Thymus (tissue), 11 donors: ENCODE data around the gene PODXL2. TPM values are rescaled to one million over a fixed set of nuclear protein-coding genes. Genes with fewer than 3 reads are reported as not detected.

ENCODE experiments used
- DNase-seq, 9 donors: peaks; one replicate each; pipeline ENCODE4 v3.0.0-alpha.2; 2013; ENCODE audit warnings: low spot score in 9 of 9, low read depth in 6 of 9, missing footprints in 1 of 9
- H3K27ac ChIP-seq, 2 donors: one replicate each; pipeline ENCODE4 v1.5.1; 2013; ENCODE audit warnings: control low read depth in 1 of 2, low read depth in 1 of 2, low read length in 1 of 2, mild to moderate bottlenecking in 1 of 2, moderate library complexity in 1 of 2
- H3K27me3 ChIP-seq, 2 donors: one replicate each; pipeline ENCODE4 v1.5.1; 2013; ENCODE audit warnings: low read length in 1 of 2; ENCODE audit not compliant: control insufficient read depth in 2 of 2, insufficient read depth in 1 of 2
- H3K36me3 ChIP-seq, 2 donors: one replicate each; pipeline ENCODE4 v1.5.1; 2013; ENCODE audit warnings: low read length in 1 of 2, mild to moderate bottlenecking in 1 of 2, moderate library complexity in 1 of 2; ENCODE audit not compliant: control insufficient read depth in 2 of 2, insufficient read depth in 2 of 2
- H3K4me1 ChIP-seq, 2 donors: one replicate each; pipeline ENCODE4 v1.5.1; 2013; ENCODE audit warnings: low read length in 2 of 2; ENCODE audit not compliant: control insufficient read depth in 2 of 2, insufficient read depth in 2 of 2
- H3K4me3 ChIP-seq, 2 donors: one replicate each; pipeline ENCODE4 v1.5.1; 2013; ENCODE audit warnings: low read length in 2 of 2, control low read depth in 1 of 2, mild to moderate bottlenecking in 1 of 2
- H3K9me3 ChIP-seq, 2 donors: one replicate each; pipeline ENCODE4 v1.5.1; 2013; ENCODE audit warnings: low read length in 1 of 2, mild to moderate bottlenecking in 1 of 2; ENCODE audit not compliant: control insufficient read depth in 2 of 2, insufficient read depth in 1 of 2
- WGBS: extraction: QIAGEN DNeasy Blood & Tissue Kit; methylation state at CpG from one replicate; pipeline ENCODE4 v1.1.7; 2013; 5-methylcytosine and 5-hydroxymethylcytosine counted together
- polyA plus RNA-seq: library from polyadenylated mRNA; stranded (reverse); fragments of 200-250 nt; gene quantifications from one replicate; pipeline ENCODE4 v1.2.3, GENCODE V29; 2013
- total RNA-seq: library from RNA; stranded (reverse); fragments of 120-200 nt; gene quantifications from one replicate; pipeline ENCODE4 v1.2.4, GENCODE V29; 2013
- donor health status: healthy.

Gene PODXL2
- total and polyA plus RNA-seq, 2 donors = 2.2 to 4.3 TPM

GRCh38 chr3:127688416-127689265, 59.7 kb downstream of the PODXL2 start:
- no peak overlapping the region for H3K4me3 ChIP-seq
- no peak for DNase-seq
- H3K36me3 ChIP-seq = no peaks in the 10 kb centered on the region
- peaks cover 0 to 3% of the 10 kb centered on the region in 2 donors for H3K9me3 ChIP-seq
- WGBS = 94% methylated on average over 20 of the region's 20 CpGs
- no peaks in the 10 kb centered on the region for H3K4me1 ChIP-seq
- no peak overlapping the region for H3K27ac ChIP-seq
- no peaks in the 10 kb centered on the region for H3K27me3 ChIP-seq

DNA sequence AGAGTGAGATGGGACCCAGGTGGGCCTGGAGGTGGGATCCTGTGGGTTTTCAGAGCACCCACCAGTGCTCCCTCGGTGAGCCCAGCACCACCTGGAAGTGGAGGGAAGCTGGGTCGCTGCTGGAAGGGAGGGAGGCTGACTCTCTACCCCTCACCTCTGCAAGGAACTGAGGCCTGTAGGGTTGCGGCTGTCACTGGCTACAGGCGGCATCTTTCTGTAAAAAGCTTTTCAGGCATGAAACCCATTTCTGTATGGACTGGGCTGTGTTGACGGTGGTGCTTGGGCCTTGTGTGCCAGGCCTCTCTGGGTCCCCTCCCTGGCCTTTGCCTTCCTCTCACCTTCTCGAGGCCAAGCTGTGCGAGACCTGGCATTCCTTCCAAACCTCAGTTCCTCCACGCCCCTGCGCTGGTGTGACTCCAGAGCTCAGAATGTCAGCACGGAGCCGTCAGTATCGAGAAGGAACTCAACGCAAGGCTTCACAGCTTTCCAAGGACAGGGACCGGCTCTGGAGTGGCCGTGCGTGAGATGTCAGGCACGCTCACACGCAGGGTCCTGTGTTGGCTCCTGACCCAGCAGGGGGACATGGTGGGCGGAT, 60.4 kb downstream of the PODXL2 start:
- no peaks in the 10 kb centered on the region for H3K36me3 ChIP-seq
- 98% methylated on average over 19 of the region's 19 CpGs for WGBS
- H3K4me1 ChIP-seq = no peaks in the 10 kb centered on the region
- DNase-seq = no peak
- H3K4me3 ChIP-seq = no peak overlapping the region
- H3K9me3 ChIP-seq = peaks cover 0 to 3% of the 10 kb centered on the region in 2 donors
- H3K27ac ChIP-seq = no peak overlapping the region
- H3K27me3 ChIP-seq = no peaks in the 10 kb centered on the region

DNA sequence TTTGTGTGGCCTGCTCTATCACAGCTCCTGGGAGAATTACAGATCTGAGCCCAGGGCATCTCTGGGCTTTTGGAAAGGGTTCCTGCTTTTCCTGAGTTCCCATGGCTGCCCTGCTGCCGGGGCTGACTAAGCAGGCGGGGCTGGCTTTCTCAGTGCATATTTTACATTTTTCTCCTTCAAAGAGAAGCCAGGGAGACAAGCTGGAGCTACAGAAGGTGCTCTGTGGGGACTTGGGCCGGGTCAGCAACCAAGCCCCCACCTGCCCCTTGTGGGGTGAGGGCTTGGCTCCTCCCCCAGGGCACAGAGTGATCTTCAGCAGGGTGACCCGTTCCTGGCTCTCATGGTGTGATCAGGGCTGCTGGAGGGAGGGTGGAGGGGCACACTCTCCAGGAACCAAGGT, 61.1 kb downstream of the PODXL2 start:
- H3K27ac ChIP-seq = no peak overlapping the region
- H3K4me1 ChIP-seq = no peaks in the 10 kb centered on the region
- peaks cover 0 to 3% of the 10 kb centered on the region in 2 donors for H3K9me3 ChIP-seq
- WGBS = 92% methylated on average over 4 of the region's 4 CpGs
- DNase-seq = no peak
- H3K27me3 ChIP-seq = no peaks in the 10 kb centered on the region
- no peak overlapping the region for H3K4me3 ChIP-seq
- H3K36me3 ChIP-seq = no peaks in the 10 kb centered on the region

DNA sequence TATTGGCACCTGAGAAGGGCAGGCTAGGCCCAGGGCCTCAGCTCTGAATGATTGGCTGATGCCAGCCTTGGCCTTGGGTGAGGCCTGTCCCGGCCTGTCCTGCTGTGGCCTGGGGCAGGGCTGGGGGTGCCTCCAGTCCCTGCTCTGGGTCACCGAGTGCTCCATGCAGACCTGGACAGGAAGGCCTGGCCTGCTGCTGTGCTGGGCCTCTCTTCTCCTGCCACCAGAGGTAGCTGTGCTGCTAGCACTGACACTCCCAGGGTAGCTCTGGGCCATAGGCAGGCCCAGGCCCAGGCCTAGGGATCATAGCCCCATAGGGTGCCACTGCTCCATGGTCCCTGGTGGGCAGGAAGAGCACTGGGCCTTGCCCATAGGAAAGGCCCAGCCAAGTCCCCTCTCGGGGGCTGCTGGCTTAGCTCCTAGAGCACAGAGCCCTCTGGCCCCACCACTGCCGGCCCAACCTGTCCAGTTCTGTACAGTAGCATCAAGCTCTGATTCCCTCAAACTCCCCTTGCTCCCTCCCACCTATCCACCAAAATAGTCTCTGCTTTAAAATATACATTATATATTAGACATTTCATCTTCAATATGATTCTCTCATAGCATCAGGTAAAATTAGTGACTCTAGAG, 62.0 kb downstream of the PODXL2 start:
- H3K27me3 ChIP-seq = no peaks in the 10 kb centered on the region
- H3K4me3 ChIP-seq = no peak overlapping the region
- H3K9me3 ChIP-seq = peaks cover 0 to 3% of the 10 kb centered on the region in 2 donors
- no peaks in the 10 kb centered on the region for H3K4me1 ChIP-seq
- DNase-seq = peak in 1 of 9 donors; percentile 27
- H3K27ac ChIP-seq = no peak overlapping the region
- 98% methylated on average over 4 of the region's 4 CpGs for WGBS
- no peaks in the 10 kb centered on the region for H3K36me3 ChIP-seq

- no peak for DNase-seq
- Histone ChIP-seq H3K36me3 (no peaks in the 10 kb centered on the region), H3K27ac (no peak overlapping the region), H3K4me3 (no peak overlapping the region), H3K4me1 (peaks cover 0 to 1% of the 10 kb centered on the region in 2 donors), H3K9me3 (peaks cover 0 to 3% of the 10 kb centered on the region in 2 donors), H3K27me3 (no peaks in the 10 kb centered on the region)
- 96% methylated on average over 8 of the region's 8 CpGs for WGBS
Measured at GRCh38 chr3:127691489-127691888, 62.5 kb downstream of the PODXL2 start.

GRCh38 chr3:127691974-127692373, 63.0 kb downstream of the PODXL2 start:
- no peak overlapping the region for H3K27ac ChIP-seq
- 98% methylated on average over 6 of the region's 6 CpGs for WGBS
- no peak for DNase-seq
- H3K9me3 ChIP-seq = peaks cover 0 to 3% of the 10 kb centered on the region in 2 donors
- peaks cover 0 to 6% of the 10 kb centered on the region in 2 donors for H3K4me1 ChIP-seq
- H3K27me3 ChIP-seq = no peaks in the 10 kb centered on the region
- no peaks in the 10 kb centered on the region for H3K36me3 ChIP-seq
- H3K4me3 ChIP-seq = no peak overlapping the region

DNA sequence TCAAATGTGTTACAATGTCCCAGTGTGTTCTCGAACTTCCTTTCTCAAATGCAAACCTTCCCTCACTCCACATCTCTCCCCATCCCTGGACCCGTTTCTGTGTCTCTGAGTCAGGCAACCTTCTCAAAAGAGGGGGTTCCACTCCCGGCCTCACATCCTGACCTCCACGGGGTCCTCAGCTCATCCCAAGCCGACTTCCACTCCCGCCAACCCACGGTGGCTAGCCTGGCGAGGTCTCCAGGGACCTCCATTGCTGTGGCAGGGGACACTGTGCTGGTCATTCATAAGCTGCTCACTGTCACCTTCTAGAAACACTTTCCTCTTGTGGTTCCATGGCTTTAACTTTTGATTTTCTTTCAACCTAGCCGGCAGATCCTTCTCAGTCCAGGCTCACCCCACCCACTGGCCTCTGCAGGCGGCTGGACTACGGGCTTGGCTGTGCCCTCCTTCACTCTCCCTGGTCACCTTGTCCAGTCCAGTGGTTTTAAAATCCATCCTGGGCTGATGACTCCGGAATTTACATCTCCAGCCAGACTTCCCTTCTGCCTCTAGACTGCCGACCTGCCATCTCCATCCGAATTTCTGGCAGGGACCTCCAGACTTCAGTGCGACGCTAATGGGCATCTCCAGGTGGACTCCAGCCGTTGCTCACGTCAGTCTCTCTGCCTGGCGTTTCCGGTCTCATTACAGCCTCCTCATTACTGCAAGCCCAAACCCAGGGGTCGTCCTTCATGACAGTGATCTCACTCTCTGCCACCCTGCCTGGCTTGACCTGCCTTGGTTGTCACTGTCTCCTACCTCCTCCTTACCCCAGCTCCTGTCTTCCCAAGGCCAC, 63.7 kb downstream of the PODXL2 start:
- Histone ChIP-seq H3K4me1 (peaks cover 0 to 13% of the 10 kb centered on the region in 2 donors), H3K27me3 (no peaks in the 10 kb centered on the region), H3K36me3 (no peaks in the 10 kb centered on the region), H3K27ac (no peak overlapping the region), H3K4me3 (no peak overlapping the region), H3K9me3 (peaks cover 0 to 3% of the 10 kb centered on the region in 2 donors)
- DNase-seq = no peak
- 98% methylated on average over 21 of the region's 21 CpGs for WGBS

GRCh38 chr3:127693336-127693843, 64.4 kb downstream of the PODXL2 start:
- H3K27ac ChIP-seq = no peak overlapping the region
- H3K27me3 ChIP-seq = no peaks in the 10 kb centered on the region

More at GRCh38 chr3:127693336-127693843, 64.4 kb downstream of the PODXL2 start:
- no peak for DNase-seq
- no peaks in the 10 kb centered on the region for H3K36me3 ChIP-seq
- 97% methylated on average over 7 of the region's 7 CpGs for WGBS
- no peak overlapping the region for H3K4me3 ChIP-seq
- peaks cover 0 to 19% of the 10 kb centered on the region in 2 donors for H3K4me1 ChIP-seq
- peaks cover 0 to 3% of the 10 kb centered on the region in 2 donors for H3K9me3 ChIP-seq
